ENCODE results near the gene METRN.

METRN gene

DNA sequence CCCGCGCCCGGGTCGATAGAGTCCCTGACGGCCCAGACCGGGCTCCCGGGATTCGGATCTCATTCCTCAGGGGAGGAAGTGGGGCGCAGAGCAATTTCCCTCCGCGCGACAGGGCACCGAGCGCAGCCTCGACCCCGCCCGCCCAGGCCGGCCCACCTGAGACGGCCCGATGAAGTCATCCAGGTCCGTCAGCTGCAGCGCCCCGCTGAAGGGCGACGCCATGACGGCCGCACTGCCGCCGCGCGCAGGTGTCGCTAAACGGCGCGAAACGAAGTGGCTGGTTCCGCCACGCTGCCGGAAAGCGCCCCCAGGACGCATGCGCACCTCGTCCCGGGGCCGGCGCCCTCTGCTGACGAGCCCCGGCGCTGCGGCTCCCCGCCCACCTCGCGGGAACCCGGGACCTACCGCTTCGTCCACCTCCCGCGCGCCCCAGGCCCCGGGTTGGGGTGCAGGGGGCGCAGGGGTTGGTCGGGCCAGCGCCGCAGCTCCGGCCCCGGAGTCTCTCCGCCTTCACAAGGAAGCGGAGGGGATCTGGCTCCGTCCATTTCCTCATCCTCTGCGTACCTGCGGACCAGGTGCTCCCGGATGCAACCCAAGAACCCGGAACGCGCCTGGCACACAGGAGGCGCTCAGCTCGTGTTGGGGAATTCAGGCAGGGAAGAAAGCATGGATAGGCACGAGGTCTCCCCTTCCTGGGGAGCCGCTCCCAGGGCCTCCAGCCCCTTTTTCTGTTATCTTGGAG is 26.0 kb downstream of the METRN start, which contains the start of gene CIAO3 (continued):
- TF ChIP-seq, protein P1, sequence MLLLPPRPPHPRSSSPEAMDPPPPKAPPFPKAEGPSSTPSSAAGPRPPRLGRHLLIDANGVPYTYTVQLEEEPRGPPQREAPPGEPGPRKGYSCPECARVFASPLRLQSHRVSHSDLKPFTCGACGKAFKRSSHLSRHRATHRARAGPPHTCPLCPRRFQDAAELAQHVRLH (tag by site-specific recombination; IDR thresholded peaks at IDR 0.05) = peak; percentile 25; the same call in 1 of the 2 replicates
- TF ChIP-seq, protein P2, sequence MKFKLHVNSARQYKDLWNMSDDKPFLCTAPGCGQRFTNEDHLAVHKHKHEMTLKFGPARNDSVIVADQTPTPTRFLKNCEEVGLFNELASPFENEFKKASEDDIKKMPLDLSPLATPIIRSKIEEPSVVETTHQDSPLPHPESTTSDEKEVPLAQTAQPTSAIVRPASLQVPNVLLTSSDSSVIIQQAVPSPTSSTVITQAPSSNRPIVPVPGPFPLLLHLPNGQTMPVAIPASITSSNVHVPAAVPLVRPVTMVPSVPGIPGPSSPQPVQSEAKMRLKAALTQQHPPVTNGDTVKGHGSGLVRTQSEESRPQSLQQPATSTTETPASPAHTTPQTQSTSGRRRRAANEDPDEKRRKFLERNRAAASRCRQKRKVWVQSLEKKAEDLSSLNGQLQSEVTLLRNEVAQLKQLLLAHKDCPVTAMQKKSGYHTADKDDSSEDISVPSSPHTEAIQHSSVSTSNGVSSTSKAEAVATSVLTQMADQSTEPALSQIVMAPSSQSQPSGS (tag by site-specific recombination; IDR thresholded peaks at IDR 0.05; ENCODE audit: low read depth) = peak; percentile 87
- TF ChIP-seq ZNF660 (tag by site-specific recombination; IDR thresholded peaks at IDR 0.05) = peak; percentile 90
- no peak for TF ChIP-seq ZNF585B (tag by site-specific recombination; IDR thresholded peaks at IDR 0.05)
- peak; percentile 66 for TF ChIP-seq ZBTB10 (tag by site-specific recombination; IDR thresholded peaks at IDR 0.05)
- no peak for TF ChIP-seq ZNF112 (tag by site-specific recombination; IDR thresholded peaks at IDR 0.05)
- TF ChIP-seq ZIC2 (tag by site-specific recombination; IDR thresholded peaks at IDR 0.05) = peak; percentile 43; the same call in 1 of the 2 replicates
- no peak for TF ChIP-seq ZNF677 (tag by site-specific recombination; IDR thresholded peaks at IDR 0.05)
- TF ChIP-seq, protein P3, sequence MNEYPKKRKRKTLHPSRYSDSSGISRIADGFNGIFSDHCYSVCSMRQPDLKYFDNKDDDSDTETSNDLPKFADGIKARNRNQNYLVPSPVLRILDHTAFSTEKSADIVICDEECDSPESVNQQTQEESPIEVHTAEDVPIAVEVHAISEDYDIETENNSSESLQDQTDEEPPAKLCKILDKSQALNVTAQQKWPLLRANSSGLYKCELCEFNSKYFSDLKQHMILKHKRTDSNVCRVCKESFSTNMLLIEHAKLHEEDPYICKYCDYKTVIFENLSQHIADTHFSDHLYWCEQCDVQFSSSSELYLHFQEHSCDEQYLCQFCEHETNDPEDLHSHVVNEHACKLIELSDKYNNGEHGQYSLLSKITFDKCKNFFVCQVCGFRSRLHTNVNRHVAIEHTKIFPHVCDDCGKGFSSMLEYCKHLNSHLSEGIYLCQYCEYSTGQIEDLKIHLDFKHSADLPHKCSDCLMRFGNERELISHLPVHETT (tag by site-specific recombination; IDR thresholded peaks at IDR 0.05) = peak; percentile 89
- no peak for TF ChIP-seq ZNF433 (tag by site-specific recombination; IDR thresholded peaks at IDR 0.05; ENCODE audit: low read depth)
- TF ChIP-seq ZNF473 (tag by site-specific recombination; IDR thresholded peaks at IDR 0.05) = no peak
- peak; percentile 94 for TF ChIP-seq ZXDB (tag by site-specific recombination; IDR thresholded peaks at IDR 0.05)
- peak; percentile 91 for TF ChIP-seq KLF17 (tag by site-specific recombination; IDR thresholded peaks at IDR 0.05)
- 0 out of 2 replicates have a peak, but pooled peaks have one; percentile 27 for TF ChIP-seq ZNF2 (tag by site-specific recombination; IDR thresholded peaks at IDR 0.05)
- TF ChIP-seq ZSCAN16 (tag by site-specific recombination; IDR thresholded peaks at IDR 0.05) = no peak
- no peak for TF ChIP-seq ZNF664 (tag by site-specific recombination; IDR thresholded peaks at IDR 0.05)
- no peak for TF ChIP-seq ZNF132 (tag by site-specific recombination; IDR thresholded peaks at IDR 0.05; ENCODE audit: borderline replicate concordance)
- no peak for TF ChIP-seq ZNF837 (tag by site-specific recombination; IDR thresholded peaks at IDR 0.05)
- TF ChIP-seq ZSCAN30 (tag by site-specific recombination; IDR thresholded peaks at IDR 0.05) = peak; percentile 47; the same call in 1 of the 2 replicates
- no peak for TF ChIP-seq ZNF785 (tag by site-specific recombination; IDR thresholded peaks at IDR 0.05)
- TF ChIP-seq ZNF560 (tag by site-specific recombination; IDR thresholded peaks at IDR 0.05; ENCODE audit: borderline replicate concordance) = no peak
- TF ChIP-seq ZNF521 (tag by site-specific recombination; IDR thresholded peaks at IDR 0.05) = no peak
- TF ChIP-seq ZNF155 (tag by site-specific recombination; IDR thresholded peaks at IDR 0.05) = no peak
- no peak for TF ChIP-seq TRIM28 (IDR thresholded peaks at IDR 0.05; ENCODE audit: borderline replicate concordance, low read length)
- no peak for TF ChIP-seq ZNF362 (tag by site-specific recombination; IDR thresholded peaks at IDR 0.05)
- TF ChIP-seq ZFP69B (tag by site-specific recombination; IDR thresholded peaks at IDR 0.05) = no peak
- no peak for TF ChIP-seq ZNF777 (tag by site-specific recombination; IDR thresholded peaks at IDR 0.05; ENCODE audit: borderline replicate concordance)
- no peak for TF ChIP-seq MYNN (tag by site-specific recombination; IDR thresholded peaks at IDR 0.05; ENCODE audit: borderline replicate concordance)
- no peak for TF ChIP-seq ZNF555 (tag by site-specific recombination; conservative IDR thresholded peaks at IDR 0.05)

Measured in HEK293 (cell line).